K562 (cell line): Measurements from ENCODE around the gene ZNF490. TPM values are rescaled to one million over a fixed set of nuclear protein-coding genes. Genes with fewer than 3 reads are reported as not detected.

Experiments used
- BRD4 ChIP-seq: fragments of 200-600 bp; sonication (generic); IDR thresholded peaks from 2 replicates; pipeline ENCODE4 v1.6.1; 2017; ENCODE audit warnings: inconsistent platforms
- HDAC2 ChIP-seq: fragments of 450-650 bp; IDR thresholded peaks from 2 replicates; pipeline ENCODE4 v1.6.1; 2016; ENCODE audit warnings: mild to moderate bottlenecking
- KDM1A ChIP-seq, 2 experiments: fragments of 450-650 bp; IDR thresholded peaks; 2 replicates each; pipeline ENCODE4 v1.6.1; 2016; ENCODE audit warnings: mild to moderate bottlenecking in 2 of 2
- NFIX ChIP-seq: fragments of 250-450 bp; sonication (Bioruptor Pico); IDR thresholded peaks from 2 replicates; pipeline ENCODE4 v1.4.0; 2020; ENCODE audit warnings: low read depth, mild to moderate bottlenecking, moderate library complexity
- PHB ChIP-seq: fragments of 250-450 bp; sonication (Bioruptor Pico); IDR thresholded peaks from 2 replicates; pipeline ENCODE4 v1.5.0; 2021
- RBFOX2 ChIP-seq: fragments of 200-400 bp; formaldehyde crosslinking; IDR thresholded peaks from 2 replicates; pipeline ENCODE4 v1.6.1; 2017; ENCODE audit warnings: low read depth, mild to moderate bottlenecking, low read length, moderate library complexity
- RHOXF2B ChIP-seq: fragments of 250-450 bp; sonication (Bioruptor Pico); conservative IDR thresholded peaks from 2 replicates; pipeline ENCODE4 v1.5.1; 2021
- STAT5A ChIP-seq: IDR thresholded peaks from 2 replicates; pipeline ENCODE4 v1.6.1; 2012; ENCODE audit warnings: low read length, inconsistent platforms, borderline replicate concordance
- ZC3H8 ChIP-seq: fragments of 450-650 bp; IDR thresholded peaks from 2 replicates; pipeline ENCODE4 v1.6.1; 2017
- polyA plus RNA-seq, 8 experiments: library from polyadenylated mRNA; depleted of rRNA in 4 of 8; stranded (reverse) in 5 of 8; unstranded in 3 of 8; fragments of >200 nt; fragmentation: Nextera tagmentation in 2 of 8; fragmentation: Illumina TruSeq in 1 of 8; extraction: Ambion mirVana in 2 of 8; extraction: Trizol in 1 of 8; gene quantifications; 2 replicates each; pipeline versions ENCODE4 v1.2.1 to v1.2.3, GENCODE V29; 2011 to 2014; ENCODE audit warnings: inconsistent platforms in 1 of 8, missing spikeins in 1 of 8
- total RNA-seq, 7 experiments: library from RNA; depleted of rRNA in 6 of 7; stranded (reverse); fragments of >200 nt in 6 of 7; fragmentation: Illumina TruSeq in 2 of 7; extraction: Trizol in 2 of 7; gene quantifications; 2 replicates each; pipeline versions ENCODE4 v1.2.1 to v1.2.3, GENCODE V29; 2011 to 2021; ENCODE audit warnings: low replicate concordance in 1 of 7
- TF ChIP-seq, protein P1 (sequence below): conservative IDR thresholded peaks from 2 replicates; pipeline ENCODE4 v1.6.1; 2011; ENCODE audit warnings: low read depth, mild to moderate bottlenecking, low read length; ENCODE audit not compliant: control insufficient read depth
- TF ChIP-seq, protein P2 (sequence below): IDR thresholded peaks from 2 replicates; pipeline ENCODE4 v1.6.1; 2014; ENCODE audit warnings: antibody characterized with exemption
- TF ChIP-seq, protein P3 (sequence below): sonication (generic); formaldehyde crosslinking; IDR thresholded peaks from 2 replicates; pipeline ENCODE4 v1.8.0; 2022; ENCODE audit warnings: missing genetic modification reagents, mild to moderate bottlenecking, moderate library complexity, borderline replicate concordance
- TF ChIP-seq, protein P4 (sequence below): sonication (generic); formaldehyde crosslinking; IDR thresholded peaks from 2 replicates; pipeline ENCODE4 v1.8.1; 2022; ENCODE audit warnings: missing genetic modification reagents
- TF ChIP-seq, protein P5 (sequence below): sonication (generic); formaldehyde crosslinking; IDR thresholded peaks from 2 replicates; pipeline ENCODE4 v1.8.0; 2022; ENCODE audit warnings: mild to moderate bottlenecking, missing genetic modification reagents, borderline replicate concordance
- TF ChIP-seq, protein P6 (sequence below): fragments of 250-450 bp; sonication (Bioruptor Pico); IDR thresholded peaks from 2 replicates; pipeline ENCODE4 v1.9.0; 2021; ENCODE audit warnings: mild to moderate bottlenecking
- TF ChIP-seq, protein P7 (sequence below): fragments of 450-650 bp; IDR thresholded peaks from 2 replicates; pipeline ENCODE4 v1.6.1; 2016

ZNF490 gene
- total and polyA plus RNA-seq, 9 of the 15 experiments (the other 6 are each of a cell fraction or from before 2014, with no cell fraction given), result 0.90 to 8.3 (median 4.4) TPM

DNA sequence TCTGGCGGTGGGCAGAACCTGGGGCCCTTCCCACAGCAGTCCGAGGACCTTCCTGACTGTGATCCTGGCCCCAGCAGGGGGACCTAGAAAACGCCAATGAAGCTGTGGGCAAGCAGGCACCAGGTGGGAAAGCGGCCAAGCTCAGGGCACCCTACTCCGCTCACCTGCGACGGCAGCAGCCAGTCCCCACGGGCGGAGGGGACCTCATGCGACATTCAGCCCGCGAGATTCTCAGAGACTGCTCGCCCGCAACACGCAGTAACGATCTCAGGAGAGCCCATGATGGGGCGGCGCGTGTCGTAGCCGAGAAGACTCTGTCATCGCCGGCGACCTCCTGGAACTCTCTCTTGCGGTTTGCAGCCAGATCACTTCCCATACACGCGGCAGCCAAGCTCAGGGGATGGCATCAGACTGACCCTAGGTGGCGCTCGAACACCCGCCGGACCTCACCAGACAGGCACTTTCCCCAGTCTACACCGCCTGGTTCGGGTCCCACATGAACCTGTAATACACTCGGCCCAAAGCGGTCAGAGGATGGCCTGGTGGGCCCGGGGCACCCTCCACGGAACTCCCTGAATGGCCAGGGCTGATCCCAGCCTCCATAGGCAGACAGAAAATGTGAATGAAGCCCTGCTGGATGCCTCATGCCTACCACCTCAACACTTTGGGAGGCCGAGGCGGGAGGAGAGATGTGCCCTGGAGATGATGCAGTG, 29.4 kb upstream of the ZNF490 start (continued):
- TF ChIP-seq, protein P1, sequence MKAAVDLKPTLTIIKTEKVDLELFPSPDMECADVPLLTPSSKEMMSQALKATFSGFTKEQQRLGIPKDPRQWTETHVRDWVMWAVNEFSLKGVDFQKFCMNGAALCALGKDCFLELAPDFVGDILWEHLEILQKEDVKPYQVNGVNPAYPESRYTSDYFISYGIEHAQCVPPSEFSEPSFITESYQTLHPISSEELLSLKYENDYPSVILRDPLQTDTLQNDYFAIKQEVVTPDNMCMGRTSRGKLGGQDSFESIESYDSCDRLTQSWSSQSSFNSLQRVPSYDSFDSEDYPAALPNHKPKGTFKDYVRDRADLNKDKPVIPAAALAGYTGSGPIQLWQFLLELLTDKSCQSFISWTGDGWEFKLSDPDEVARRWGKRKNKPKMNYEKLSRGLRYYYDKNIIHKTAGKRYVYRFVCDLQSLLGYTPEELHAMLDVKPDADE, result peak; percentile 52; the same call in 1 of the 2 replicates
- TF ChIP-seq PHB (CRISPR knock-in tag), result 0 out of 2 replicates have a peak, but pooled peaks have one; percentile 31
- no peak for TF ChIP-seq NFIX (CRISPR knock-in tag)
- TF ChIP-seq HDAC2, result 0 out of 2 replicates have a peak, but pooled peaks have one; percentile 23
- peak; percentile 64 for TF ChIP-seq RBFOX2
- TF ChIP-seq, protein P2, sequence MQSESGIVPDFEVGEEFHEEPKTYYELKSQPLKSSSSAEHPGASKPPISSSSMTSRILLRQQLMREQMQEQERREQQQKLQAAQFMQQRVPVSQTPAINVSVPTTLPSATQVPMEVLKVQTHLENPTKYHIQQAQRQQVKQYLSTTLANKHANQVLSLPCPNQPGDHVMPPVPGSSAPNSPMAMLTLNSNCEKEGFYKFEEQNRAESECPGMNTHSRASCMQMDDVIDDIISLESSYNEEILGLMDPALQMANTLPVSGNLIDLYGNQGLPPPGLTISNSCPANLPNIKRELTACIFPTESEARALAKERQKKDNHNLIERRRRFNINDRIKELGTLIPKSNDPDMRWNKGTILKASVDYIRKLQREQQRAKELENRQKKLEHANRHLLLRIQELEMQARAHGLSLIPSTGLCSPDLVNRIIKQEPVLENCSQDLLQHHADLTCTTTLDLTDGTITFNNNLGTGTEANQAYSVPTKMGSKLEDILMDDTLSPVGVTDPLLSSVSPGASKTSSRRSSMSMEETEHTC, result 0 out of 2 replicates have a peak, but pooled peaks have one; percentile 14
- TF ChIP-seq, protein P3, sequence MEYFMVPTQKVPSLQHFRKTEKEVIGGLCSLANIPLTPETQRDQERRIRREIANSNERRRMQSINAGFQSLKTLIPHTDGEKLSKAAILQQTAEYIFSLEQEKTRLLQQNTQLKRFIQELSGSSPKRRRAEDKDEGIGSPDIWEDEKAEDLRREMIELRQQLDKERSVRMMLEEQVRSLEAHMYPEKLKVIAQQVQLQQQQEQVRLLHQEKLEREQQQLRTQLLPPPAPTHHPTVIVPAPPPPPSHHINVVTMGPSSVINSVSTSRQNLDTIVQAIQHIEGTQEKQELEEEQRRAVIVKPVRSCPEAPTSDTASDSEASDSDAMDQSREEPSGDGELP (CRISPR knock-in tag), result peak; percentile 58; the same call in 1 of the 2 replicates
- TF ChIP-seq RHOXF2B, result no peak
- TF ChIP-seq KDM1A (IDR thresholded peaks at IDR 0.05), result 0 out of 4 replicates have a peak, but pooled peaks of 1 of the 2 experiments have one; percentile 22
- TF ChIP-seq, protein P4, sequence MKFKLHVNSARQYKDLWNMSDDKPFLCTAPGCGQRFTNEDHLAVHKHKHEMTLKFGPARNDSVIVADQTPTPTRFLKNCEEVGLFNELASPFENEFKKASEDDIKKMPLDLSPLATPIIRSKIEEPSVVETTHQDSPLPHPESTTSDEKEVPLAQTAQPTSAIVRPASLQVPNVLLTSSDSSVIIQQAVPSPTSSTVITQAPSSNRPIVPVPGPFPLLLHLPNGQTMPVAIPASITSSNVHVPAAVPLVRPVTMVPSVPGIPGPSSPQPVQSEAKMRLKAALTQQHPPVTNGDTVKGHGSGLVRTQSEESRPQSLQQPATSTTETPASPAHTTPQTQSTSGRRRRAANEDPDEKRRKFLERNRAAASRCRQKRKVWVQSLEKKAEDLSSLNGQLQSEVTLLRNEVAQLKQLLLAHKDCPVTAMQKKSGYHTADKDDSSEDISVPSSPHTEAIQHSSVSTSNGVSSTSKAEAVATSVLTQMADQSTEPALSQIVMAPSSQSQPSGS (CRISPR knock-in tag), result no peak
- TF ChIP-seq STAT5A, result no peak
- TF ChIP-seq BRD4, result no peak
- TF ChIP-seq, protein P5, sequence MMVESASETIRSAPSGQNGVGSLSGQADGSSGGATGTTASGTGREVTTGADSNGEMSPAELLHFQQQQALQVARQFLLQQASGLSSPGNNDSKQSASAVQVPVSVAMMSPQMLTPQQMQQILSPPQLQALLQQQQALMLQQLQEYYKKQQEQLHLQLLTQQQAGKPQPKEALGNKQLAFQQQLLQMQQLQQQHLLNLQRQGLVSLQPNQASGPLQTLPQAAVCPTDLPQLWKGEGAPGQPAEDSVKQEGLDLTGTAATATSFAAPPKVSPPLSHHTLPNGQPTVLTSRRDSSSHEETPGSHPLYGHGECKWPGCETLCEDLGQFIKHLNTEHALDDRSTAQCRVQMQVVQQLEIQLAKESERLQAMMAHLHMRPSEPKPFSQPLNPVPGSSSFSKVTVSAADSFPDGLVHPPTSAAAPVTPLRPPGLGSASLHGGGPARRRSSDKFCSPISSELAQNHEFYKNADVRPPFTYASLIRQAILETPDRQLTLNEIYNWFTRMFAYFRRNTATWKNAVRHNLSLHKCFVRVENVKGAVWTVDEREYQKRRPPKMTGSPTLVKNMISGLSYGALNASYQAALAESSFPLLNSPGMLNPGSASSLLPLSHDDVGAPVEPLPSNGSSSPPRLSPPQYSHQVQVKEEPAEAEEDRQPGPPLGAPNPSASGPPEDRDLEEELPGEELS (CRISPR knock-in tag), result peak; percentile 67; the same call in 1 of the 2 replicates
- no peak for TF ChIP-seq ZC3H8
- TF ChIP-seq, protein P6, sequence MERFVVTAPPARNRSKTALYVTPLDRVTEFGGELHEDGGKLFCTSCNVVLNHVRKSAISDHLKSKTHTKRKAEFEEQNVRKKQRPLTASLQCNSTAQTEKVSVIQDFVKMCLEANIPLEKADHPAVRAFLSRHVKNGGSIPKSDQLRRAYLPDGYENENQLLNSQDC (CRISPR knock-in tag), result no peak
- TF ChIP-seq, protein P7, sequence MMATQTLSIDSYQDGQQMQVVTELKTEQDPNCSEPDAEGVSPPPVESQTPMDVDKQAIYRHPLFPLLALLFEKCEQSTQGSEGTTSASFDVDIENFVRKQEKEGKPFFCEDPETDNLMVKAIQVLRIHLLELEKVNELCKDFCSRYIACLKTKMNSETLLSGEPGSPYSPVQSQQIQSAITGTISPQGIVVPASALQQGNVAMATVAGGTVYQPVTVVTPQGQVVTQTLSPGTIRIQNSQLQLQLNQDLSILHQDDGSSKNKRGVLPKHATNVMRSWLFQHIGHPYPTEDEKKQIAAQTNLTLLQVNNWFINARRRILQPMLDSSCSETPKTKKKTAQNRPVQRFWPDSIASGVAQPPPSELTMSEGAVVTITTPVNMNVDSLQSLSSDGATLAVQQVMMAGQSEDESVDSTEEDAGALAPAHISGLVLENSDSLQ, result peak; percentile 7; the same call in 1 of the 2 replicates
